ENCODE data around the gene NOC4L. TPM values are rescaled to one million over a fixed set of nuclear protein-coding genes. Genes with fewer than 3 reads are reported as not detected.

Gene NOC4L
- polyA plus RNA-seq, 4 donors, result 11.7 to 21.2 (median 16.4) TPM

GRCh38 chr12:132178801-132179401 lies 34.6 kb downstream of the NOC4L start:
- no peak for DNase-seq (ENCODE audit: low read depth in 4 of 4, low spot score in 2 of 4)

DNA sequence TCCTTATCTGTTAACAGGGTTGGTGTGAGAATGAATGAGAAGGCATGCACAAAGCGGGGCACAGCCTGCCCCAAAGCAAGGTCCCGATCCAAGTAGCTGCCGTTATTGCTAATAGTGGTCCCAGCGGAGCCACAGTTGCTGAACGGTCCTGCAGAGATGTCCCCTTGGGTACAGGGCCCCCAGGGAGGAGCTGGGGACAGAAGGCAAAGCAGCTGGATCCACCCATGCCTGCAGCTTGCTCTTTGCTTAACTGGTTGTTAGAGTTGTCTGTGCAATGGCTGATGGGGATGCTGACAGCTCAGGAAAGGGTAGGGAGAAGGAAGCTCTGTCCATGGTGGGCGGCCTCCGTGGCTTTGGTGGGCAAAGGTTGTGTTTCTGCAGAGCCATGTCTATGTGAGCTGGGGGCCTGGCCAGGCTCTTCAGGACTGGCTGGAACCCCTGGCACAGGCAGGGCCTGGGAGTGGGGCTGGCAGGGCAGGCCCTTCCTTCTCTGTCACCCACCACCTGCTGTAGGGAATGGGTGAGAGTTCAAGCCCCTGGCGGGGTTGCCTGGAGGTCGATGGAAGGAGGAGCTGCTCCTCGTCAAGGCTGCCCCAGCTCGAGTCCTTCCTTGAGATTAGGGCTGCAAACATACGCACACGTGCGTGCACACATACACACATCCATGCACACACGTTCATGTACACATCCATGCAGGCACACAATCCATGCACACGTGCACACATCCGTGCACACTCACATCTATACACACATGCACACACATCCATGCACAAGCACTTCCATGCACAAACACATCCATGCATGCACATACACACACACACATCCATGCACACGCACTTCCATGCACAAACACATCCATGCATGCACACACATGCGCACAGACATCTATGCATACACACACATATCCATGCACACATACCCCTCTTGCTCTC lies 35.4 kb downstream of the NOC4L start:
- no peak for DNase-seq (ENCODE audit: low read depth in 4 of 4, low spot score in 2 of 4)

DNA sequence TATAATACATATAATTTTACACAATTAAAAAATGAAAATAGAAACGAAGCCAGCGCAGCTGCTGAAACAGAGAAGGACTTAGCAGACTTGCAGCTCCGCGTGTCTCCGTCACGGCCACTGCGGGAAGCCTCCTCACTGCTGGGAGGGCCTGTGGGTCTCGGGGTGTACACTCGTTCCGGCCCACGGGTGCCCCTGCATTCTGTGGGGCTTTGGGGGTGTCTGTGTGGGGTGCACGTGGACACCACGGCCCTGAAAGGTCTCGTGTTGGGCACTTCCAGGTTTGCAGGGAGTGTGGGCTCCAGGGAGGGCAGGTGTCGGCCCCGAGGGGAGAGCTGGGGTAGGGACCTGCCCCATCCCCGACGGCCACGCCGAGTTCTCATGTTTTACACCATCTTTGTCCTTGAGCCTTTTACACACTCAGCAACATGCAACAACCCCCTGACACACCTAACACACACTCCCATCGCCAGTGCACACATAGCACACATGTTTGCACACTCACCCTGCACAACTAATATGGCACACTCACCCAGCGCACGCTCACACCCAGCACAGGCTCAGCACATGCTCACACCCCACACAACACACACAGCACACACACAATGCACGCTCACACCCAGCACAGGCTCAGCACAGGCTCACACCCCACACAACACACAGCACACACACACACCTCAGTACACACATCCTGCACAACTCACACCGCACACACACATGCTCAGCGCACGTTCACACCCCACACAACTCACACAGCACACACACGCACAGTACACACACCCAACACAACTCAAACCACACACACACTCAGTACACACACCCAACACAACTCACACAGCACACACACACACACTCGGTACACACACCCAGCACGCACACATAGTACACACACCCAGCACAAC lies 36.6 kb downstream of the NOC4L start:
- no peak for DNase-seq (ENCODE audit: low read depth in 4 of 4, low spot score in 2 of 4)

DNA sequence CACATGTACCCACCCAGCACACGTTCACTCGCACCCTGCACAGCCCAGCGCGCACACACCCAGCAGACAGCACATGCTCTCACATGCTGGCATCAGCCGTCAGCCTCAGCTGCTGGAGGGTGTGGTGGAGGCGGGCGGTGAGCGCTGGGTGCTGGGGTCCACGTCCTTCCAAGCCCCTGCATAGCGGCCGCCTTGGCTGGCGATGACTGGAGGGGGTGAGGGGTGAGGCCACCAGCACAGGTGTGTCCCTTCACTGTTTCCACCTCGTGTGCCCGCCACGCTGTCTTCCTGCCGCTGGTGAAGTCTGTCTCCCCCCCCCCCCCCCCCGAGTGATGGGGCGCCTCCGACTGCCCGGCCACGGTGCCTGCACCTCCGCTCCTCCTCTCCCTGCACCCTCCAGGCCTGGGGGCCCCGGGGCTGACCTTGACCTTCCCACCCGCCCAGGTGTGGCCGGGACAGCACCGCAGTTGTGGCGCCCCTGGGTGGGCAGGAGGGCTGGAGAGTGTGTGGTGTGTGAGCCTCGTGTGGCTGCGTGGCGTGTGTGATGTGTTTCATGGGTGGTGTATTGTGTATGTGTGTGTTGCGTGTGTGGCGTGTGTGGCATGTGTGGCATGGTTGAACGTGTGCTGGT lies 37.4 kb downstream of the NOC4L start:
- no peak for DNase-seq (ENCODE audit: low read depth in 4 of 4, low spot score in 2 of 4)

- no peak for DNase-seq (ENCODE audit: low read depth in 4 of 4, low spot score in 2 of 4)
These were observed 38.0 kb downstream of the NOC4L start for GRCh38 chr12:132182206-132182710.

- no peak for DNase-seq (ENCODE audit: low read depth in 4 of 4, low spot score in 2 of 4)
These were observed 38.6 kb downstream of the NOC4L start for GRCh38 chr12:132182711-132183365.

GRCh38 chr12:132185705-132186104 lies 41.4 kb downstream of the NOC4L start:
- no peak for DNase-seq (ENCODE audit: low read depth in 4 of 4, low spot score in 2 of 4)

GRCh38 chr12:132186208-132186856 lies 42.1 kb downstream of the NOC4L start:
- DNase-seq (ENCODE audit: low read depth in 4 of 4, low spot score in 2 of 4), result no peak

DNA sequence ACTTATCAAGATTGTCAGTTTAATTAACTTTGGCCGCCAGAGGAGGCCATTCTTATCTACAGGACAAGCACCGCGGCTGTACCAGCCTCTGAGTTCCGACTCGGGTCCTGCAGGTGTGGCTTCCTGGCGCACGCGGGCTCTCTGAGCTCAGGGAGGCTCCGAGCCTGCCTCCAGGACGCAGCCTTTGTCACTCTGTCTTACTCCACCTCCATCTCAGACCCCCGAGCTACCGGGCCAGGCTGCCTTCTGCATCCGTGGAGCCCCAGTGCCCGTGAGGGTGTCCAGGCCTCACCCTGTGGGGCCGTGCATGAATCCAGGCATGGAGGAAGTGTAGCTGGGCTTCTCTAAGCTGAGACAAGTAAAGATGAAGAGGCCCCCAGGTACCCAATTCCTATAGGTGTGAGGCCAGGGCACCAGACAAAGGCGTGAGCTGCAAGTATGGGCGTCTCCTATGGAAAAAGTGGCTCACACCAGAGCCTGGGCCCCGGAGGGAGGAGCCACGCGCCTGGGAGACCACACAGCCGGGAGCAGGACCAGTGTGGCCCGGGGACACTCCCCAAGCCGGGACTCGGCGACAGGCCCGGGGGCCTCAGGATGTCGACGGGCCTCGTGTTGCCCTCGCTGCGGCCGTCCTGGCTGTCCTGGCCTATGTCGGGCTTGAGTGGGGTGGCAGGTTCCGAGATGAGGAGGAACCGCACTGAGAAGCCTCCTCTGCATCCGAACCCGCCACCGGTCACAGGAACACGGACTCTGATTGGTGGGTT lies 42.8 kb downstream of the NOC4L start:
- no peak for DNase-seq (ENCODE audit: low read depth in 4 of 4, low spot score in 2 of 4)

DNA sequence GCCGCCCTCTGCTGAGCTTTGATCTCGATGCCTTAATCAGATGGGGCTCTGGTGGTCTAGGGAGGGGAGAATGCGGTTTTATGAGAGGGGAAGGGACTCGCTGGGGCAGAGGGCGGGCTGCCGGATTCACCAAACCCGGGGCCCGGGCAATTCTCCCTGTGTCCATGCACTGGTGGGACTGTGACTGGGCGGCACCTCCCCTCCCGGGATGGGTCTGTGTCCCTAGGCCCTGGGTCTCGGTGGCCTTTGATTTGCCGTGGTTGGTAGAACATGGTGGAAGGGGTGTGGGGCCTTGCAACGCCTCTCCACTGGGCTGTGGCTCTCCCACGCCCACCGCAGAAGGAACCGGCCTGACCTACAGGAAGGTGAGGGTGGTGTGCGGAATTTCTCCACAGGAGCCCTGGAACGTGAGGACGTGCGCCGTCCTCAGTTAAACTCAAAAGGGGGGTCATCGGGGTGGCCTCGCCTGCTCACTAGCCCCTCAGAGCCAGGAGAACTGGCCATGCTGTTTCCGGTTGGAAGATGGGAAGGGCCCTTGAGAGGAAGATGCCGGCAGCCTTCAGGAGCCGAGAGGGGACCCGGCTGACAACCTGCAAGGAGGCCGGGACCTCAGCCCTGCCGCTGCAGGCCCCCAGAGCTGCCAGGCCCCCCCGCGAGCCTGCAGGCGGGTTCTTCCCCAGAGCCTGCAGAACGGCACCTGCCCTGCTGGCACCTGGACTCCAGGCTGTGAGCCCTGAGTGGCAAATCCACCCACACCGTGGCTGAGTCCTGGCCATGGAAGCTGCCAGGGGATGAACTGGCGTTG lies 43.6 kb downstream of the NOC4L start:
- no peak for DNase-seq (ENCODE audit: low read depth in 4 of 4, low spot score in 2 of 4)

- DNase-seq (ENCODE audit: low read depth in 4 of 4, low spot score in 2 of 4), result no peak
These were observed 44.2 kb downstream of the NOC4L start for GRCh38 chr12:132188451-132188901.

- DNase-seq (ENCODE audit: low read depth in 4 of 4, low spot score in 2 of 4), result no peak
These were observed 44.7 kb downstream of the NOC4L start for GRCh38 chr12:132188916-132189325.

GRCh38 chr12:132189378-132190011 lies 45.2 kb downstream of the NOC4L start:
- DNase-seq (ENCODE audit: low read depth in 4 of 4, low spot score in 2 of 4), result no peak

- no peak for DNase-seq (ENCODE audit: low read depth in 4 of 4, low spot score in 2 of 4)
These were observed 45.9 kb downstream of the NOC4L start for GRCh38 chr12:132190012-132190755.

DNA sequence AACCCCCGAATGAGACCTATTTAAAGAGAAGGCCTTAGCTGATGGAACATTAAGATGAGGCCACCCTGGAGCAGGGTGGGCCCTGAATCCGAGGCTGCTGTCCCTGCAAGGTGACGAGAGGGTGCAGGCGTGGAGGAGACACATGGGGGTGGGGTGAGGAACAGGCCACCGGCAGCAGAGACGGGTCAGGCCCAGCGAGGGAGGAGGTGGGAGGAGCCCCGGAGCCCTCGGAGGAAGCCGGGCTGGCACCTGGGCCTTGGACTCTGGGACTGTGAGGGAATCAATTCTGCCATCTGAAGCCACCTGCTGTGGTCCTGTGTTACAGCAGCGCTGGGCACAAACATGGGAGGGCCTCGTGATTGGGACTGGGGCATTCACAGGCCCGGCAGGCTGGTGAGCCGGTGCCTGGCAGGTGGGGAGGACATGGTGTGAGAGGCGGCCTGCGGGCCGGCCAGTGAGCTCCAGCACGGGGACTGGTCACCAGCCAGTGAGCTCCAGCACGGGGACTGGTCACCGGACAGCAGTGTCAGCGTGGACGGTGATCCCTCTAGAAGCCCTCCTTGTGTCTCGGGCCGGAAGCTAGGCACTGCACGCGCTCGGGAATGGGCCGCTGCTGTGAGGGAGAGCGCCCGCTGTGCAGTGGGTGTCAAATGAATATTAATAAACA lies 46.7 kb downstream of the NOC4L start:
- no peak for DNase-seq (ENCODE audit: low read depth in 4 of 4, low spot score in 2 of 4)

All from left renal cortex interstitium (tissue), 4 donors.